Dendritic cell treated with granulocyte-macrophage colony-stimulating factor and Interleukin-4, amounts not matched to agents 40 ng/mL and 50 ng/mL, for 4 days (primary cell): Measurements from ENCODE around the gene PNN.
"Not testable (repeated sequence)": the region's sequence is repeated elsewhere in the genome, so short reads cannot be mapped to it uniquely, and the experiment has no call there.

Experiments used
- H3K27ac Mint-ChIP-seq: one replicate; pipeline ENCODE4 v1.8.0; 2022; ENCODE audit warnings: mild to moderate bottlenecking, mixed read lengths
- H3K27me3 Mint-ChIP-seq: one replicate; pipeline ENCODE4 v1.8.0; 2022; ENCODE audit warnings: mild to moderate bottlenecking, mixed read lengths
- H3K36me3 Mint-ChIP-seq: one replicate; pipeline ENCODE4 v1.8.0; 2022; ENCODE audit warnings: low read depth, mixed read lengths
- H3K4me1 Mint-ChIP-seq: one replicate; pipeline ENCODE4 v1.8.0; 2022; ENCODE audit warnings: low read depth, mixed read lengths
- H3K4me3 Mint-ChIP-seq: one replicate; pipeline ENCODE4 v1.8.0; 2022; ENCODE audit warnings: mild to moderate bottlenecking, moderate library complexity, mixed read lengths
- H3K9me3 Mint-ChIP-seq: one replicate; pipeline ENCODE4 v1.8.0; 2022; ENCODE audit warnings: mixed read lengths
- intact Hi-C: fragments of 100-400 bp; cut with micrococcal nuclease; formaldehyde crosslinking; loops from one replicate; pipeline ENCODE4 v1.15.0; 2022

PNN gene

DNA sequence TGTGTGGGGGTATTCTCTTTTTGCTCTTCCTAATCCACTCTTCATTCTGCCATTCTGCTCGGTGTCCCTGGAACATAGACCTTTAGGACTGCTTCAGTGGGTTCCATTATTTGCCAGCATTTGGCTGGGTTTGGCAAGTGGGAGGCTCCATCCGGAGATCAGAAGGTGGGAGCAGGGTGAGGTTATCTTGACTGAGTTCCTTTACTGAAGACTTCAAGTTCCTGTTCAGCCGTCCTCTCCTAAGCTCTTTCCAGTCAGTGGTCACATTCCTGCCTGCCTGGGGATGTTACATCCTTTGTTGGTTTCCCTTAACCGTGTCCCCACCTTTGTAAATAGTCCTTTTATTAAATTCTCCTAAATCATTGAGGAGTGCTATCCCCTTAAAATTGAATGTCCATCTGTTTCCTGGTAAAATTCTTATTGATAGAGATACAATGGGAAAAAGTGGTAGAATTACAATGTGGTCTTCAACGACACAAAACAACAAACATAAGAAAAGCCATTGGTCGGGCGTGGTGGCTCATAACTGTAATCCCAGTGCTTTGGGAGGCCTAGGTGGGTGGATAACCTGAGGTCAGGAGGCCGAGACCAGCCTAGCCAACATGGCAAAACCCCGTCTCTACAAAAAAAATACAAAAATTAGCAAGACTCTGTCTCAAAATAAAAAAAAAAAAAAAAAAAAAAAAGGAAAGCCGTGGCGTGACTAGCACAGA, 53.6 kb downstream of the PNN start:
- Mint-ChIP-seq H3K27ac (no peak overlapping the region), H3K4me1 (peaks cover 7% of the 10 kb centered on the region), H3K36me3 (no peaks in the 10 kb centered on the region), H3K4me3 (no peak overlapping the region), H3K27me3 (no peaks in the 10 kb centered on the region), H3K9me3 (no peaks in the 10 kb centered on the region)
- intact Hi-C loops, result no loop called here

DNA sequence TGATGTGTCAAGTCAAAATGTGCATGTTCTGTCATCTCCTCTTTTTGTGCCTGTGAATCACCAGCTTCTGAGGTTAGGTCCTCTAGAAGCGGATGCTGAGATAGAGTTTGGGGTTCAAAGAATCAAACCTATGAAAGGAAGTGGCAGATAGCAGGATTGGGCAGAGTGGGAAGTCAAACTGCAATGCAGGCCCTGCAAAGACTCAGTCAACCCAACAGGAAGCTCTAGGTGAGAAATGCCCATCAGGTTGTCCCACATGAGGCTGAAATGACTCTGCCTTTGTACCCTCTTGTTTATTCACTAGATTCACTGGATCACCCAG, 54.1 kb downstream of the PNN start:
- intact Hi-C loops, result no loop called here
- Mint-ChIP-seq H3K27ac (no peak overlapping the region), H3K9me3 (no peaks in the 10 kb centered on the region), H3K36me3 (no peaks in the 10 kb centered on the region), H3K27me3 (no peaks in the 10 kb centered on the region), H3K4me1 (peaks cover 7% of the 10 kb centered on the region), H3K4me3 (no peak overlapping the region)

DNA sequence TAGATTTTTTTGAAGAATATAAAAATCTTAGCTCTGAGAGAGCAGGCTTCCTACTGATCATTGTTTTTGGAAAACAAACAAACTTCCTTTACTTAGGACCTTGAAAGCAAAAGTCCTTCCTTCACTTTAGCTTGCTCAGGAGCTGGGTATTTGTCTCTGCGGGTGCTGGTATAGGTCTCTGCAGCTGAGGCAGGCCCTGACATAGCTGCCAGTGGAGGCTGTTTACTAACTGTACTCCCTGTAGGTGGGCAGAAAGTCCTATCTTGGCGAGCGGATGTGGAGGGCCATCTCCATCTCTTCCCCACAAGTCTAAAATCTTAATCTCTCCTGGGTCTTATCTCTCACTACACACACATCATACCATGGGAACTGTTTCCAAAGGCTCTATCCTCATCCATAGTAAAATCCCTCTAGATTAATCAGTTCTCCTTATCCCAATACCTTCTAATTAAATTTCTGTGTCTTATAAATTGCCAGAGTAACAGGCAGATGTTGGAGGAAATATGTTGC, 54.6 kb downstream of the PNN start:
- no peaks in the 10 kb centered on the region for H3K27me3 Mint-ChIP-seq
- no peaks in the 10 kb centered on the region for H3K9me3 Mint-ChIP-seq
- no peak overlapping the region for H3K27ac Mint-ChIP-seq
- intact Hi-C loops, result no loop called here
- no peaks in the 10 kb centered on the region for H3K36me3 Mint-ChIP-seq
- H3K4me1 Mint-ChIP-seq, result peaks cover 7% of the 10 kb centered on the region
- no peak overlapping the region for H3K4me3 Mint-ChIP-seq

DNA sequence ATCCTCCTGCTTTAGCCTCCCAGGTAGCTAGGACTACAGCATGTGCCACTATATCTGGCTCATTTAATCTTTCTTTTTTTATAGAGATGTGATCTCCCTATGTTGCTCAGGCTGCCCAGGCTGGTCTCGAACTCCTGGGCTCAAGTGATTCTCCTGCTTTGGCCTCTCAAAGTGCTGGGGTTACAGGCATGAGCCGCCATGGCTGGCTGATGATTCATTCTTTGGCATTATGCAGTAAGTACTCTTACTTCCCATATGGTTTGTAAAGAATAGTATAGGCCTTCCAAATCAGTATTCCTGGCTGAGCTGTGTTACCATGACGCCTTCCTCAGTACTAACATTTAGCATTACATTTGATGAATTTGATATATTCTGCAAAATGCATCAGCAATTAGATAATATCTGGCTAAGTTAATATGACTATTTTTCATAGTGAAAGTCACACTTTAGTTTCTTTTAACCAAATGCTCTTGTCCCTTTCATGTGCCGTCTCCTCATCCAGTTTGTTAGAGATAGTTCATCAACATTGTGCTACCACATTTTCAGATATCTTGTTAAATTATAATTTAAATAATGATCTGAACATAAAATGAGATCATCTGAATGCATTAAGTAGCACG, 55.5 kb downstream of the PNN start:
- Mint-ChIP-seq H3K4me3 (no peak overlapping the region), H3K27me3 (no peaks in the 10 kb centered on the region), H3K4me1 (peaks cover 7% of the 10 kb centered on the region), H3K9me3 (no peaks in the 10 kb centered on the region), H3K36me3 (no peaks in the 10 kb centered on the region), H3K27ac (no peak overlapping the region)
- intact Hi-C loops, result no loop called here

DNA sequence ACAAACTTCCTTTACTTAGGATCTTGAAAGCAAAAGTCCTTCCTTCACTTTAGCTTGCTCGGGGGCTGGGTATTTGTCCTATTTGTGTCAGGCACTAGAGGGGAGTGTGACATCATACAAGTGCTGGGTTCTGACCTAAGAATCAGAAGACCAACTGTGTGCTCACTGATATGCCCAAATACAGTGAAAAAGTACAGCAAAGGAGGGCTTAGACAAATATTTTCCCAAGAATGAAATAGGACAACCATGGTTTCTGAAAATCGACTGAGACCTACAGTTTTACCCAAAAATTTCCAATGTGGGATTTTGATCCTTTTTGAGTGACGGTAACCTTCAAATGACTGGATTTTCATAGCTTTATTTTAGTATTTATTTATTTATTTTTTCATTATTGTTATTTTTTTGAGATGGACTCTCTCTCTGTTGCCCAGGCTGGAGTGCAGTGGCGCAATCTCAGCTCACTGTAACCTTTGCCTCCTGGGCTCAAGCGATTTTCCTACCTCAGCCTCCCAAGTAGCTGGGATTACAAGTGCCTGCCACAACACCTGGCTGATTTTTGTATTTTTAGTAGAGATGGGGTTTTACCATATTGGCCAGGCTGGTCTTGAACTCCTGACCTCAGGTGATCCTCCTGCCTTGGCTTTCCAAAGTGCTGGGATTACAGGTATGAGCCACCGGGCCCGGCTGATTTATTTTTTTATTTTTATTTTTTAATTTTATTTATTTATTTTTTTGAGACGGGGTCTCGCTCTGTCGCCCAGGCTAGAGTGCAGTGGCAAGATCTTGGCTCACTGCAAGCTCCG, 56.9 kb downstream of the PNN start:
- intact Hi-C loops, H3K27ac Mint-ChIP-seq, H3K4me1 Mint-ChIP-seq, H3K36me3 Mint-ChIP-seq, H3K27me3 Mint-ChIP-seq, H3K9me3 Mint-ChIP-seq, H3K4me3 Mint-ChIP-seq: not testable (repeated sequence)
